ENCODE results near the gene C9orf57.
"Not testable (repeated sequence)": the region's sequence is repeated elsewhere in the genome, so short reads cannot be mapped to it uniquely, and the experiment has no call there.

DNA sequence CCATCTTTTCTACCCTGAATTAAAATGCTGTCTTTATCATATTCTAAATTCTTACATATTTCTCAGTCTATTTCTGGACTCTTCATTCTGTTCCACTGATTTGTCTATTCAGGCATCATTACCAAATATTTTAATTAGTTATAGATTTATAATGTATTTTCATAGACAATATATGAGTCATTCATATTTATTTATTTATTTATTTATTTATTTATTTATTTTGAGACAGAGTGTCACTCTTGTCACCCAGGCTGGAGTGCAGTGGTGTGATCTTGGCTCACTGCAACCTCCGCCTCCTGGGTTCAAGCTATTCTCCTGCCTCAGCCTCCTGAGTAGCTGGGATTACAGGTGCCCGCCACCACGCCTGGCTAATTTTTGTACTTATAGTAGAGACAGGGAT is 35.1 kb upstream of the C9orf57 start:
- TF ChIP-seq, protein P1, sequence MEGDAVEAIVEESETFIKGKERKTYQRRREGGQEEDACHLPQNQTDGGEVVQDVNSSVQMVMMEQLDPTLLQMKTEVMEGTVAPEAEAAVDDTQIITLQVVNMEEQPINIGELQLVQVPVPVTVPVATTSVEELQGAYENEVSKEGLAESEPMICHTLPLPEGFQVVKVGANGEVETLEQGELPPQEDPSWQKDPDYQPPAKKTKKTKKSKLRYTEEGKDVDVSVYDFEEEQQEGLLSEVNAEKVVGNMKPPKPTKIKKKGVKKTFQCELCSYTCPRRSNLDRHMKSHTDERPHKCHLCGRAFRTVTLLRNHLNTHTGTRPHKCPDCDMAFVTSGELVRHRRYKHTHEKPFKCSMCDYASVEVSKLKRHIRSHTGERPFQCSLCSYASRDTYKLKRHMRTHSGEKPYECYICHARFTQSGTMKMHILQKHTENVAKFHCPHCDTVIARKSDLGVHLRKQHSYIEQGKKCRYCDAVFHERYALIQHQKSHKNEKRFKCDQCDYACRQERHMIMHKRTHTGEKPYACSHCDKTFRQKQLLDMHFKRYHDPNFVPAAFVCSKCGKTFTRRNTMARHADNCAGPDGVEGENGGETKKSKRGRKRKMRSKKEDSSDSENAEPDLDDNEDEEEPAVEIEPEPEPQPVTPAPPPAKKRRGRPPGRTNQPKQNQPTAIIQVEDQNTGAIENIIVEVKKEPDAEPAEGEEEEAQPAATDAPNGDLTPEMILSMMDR (IDR thresholded peaks at IDR 0.05): not testable (repeated sequence)
- TF ChIP-seq POLR2A (IDR thresholded peaks at IDR 0.05): not testable (repeated sequence)
